ENCODE data around the gene CREB5.

DNA sequence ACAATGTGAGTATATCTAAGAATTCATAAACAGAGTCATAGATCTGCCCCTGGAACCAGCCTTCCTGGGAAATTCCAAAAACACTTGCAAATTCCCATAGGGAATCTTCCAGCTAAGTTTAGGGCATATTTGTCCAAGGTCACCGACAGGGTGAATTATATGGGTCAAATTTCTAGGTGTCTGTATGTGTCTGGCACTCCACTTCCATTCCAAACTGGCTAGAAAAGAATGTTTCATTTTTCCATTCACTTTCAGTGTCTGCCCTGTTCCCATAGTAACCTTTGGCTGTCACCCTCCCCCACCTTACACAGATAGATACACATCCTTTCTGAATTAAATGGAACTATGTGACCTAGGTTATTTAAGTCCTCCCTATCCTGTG lies 230.9 kb downstream of the CREB5 start:
- no peak for TF ChIP-seq GATA3 (IDR thresholded peaks at IDR 0.05; ENCODE audit: low read depth, low read length)
- no peak for TF ChIP-seq GATA2 (IDR thresholded peaks at IDR 0.05; ENCODE audit: low read depth, low read length)

Measured in SH-SY5Y (cell line).